Gastroesophageal sphincter (tissue), 3 donors: Measurements from ENCODE around the gene FAM149A.

ENCODE experiments used
- CTCF ChIP-seq, 4 experiments: fragments of 200-600 bp in 2 of 4; fragments of 450-650 bp in 2 of 4; sonication (generic) in 1 of 4; IDR thresholded peaks; one replicate each; pipeline ENCODE4 v1.5.1; 2017 to 2019; ENCODE audit warnings: antibody characterized with exemption in 4 of 4, mild to moderate bottlenecking in 2 of 4, moderate library complexity in 2 of 4
- POLR2A ChIP-seq, 2 donors: fragments of 450-650 bp; IDR thresholded peaks; one replicate each; pipeline ENCODE4 v1.6.1; 2017; ENCODE audit warnings: antibody characterized with exemption in 2 of 2, mild to moderate bottlenecking in 2 of 2, moderate library complexity in 1 of 2

GRCh38 chr4:186058980-186059316 is 45.6 kb upstream of the FAM149A start:
- TF ChIP-seq CTCF (IDR thresholded peaks at IDR 0.05) (no peak), POLR2A (IDR thresholded peaks at IDR 0.05) (no peak)
